Hypothalamus (tissue), 51 donors: ENCODE data around the gene PSKH1.
"Not testable (repeated sequence)": the region's sequence is repeated elsewhere in the genome, so short reads cannot be mapped to it uniquely, and the experiment has no call there.

Source experiments
- DNase-seq, 51 donors: peaks; one replicate each; lab custom pipeline; 2025; lab: John Stamatoyannopoulos, UW

The PSKH1 gene

GRCh38 chr16:67892899-67893742, at the start of gene PSKH1:
PSKH1 (plus strand) TSS chr16:67893254; CDS start chr16:67908750, 15,496 bp downstream.
- DNase-seq = peak; percentile 43 to 98 (median 94)

GRCh38 chr16:67843343-67843765, 49.7 kb upstream of the PSKH1 start:
- DNase-seq = peak in 3 of 51 donors; percentile 25 to 31 (median 29)

- no peak for DNase-seq
Measured at GRCh38 chr16:67844497-67844896, 48.6 kb upstream of the PSKH1 start.

- no peak for DNase-seq
Measured at GRCh38 chr16:67845291-67846062, 47.6 kb upstream of the PSKH1 start.

GRCh38 chr16:67846063-67846319, 47.1 kb upstream of the PSKH1 start:
- no peak for DNase-seq

- DNase-seq = peak; percentile 77 to 99 (median 91)
Measured at GRCh38 chr16:67846320-67847063, 46.6 kb upstream of the PSKH1 start, which contains the start of gene NUTF2. NUTF2 (plus strand) TSS chr16:67846933; CDS start chr16:67865131, 18,198 bp downstream.

GRCh38 chr16:67847064-67847861, 45.8 kb upstream of the PSKH1 start, which contains the start of gene CENPT:
CENPT (minus strand) TSS chr16:67847693; CDS start chr16:67833859, 13,834 bp downstream.
- DNase-seq = peak in 25 of 51 donors; percentile 42 to 86 (median 69)

- no peak for DNase-seq
Measured at GRCh38 chr16:67848118-67848517, 44.9 kb upstream of the PSKH1 start.

GRCh38 chr16:67853670-67854069, 39.4 kb upstream of the PSKH1 start:
- DNase-seq = no peak

GRCh38 chr16:67855789-67856188, 37.3 kb upstream of the PSKH1 start:
- no peak for DNase-seq

- DNase-seq = no peak
Measured at GRCh38 chr16:67856927-67857546, 36.0 kb upstream of the PSKH1 start.

- peak in 15 of 51 donors; percentile 2 to 64 (median 23) for DNase-seq
Measured at GRCh38 chr16:67857547-67858233, 35.4 kb upstream of the PSKH1 start.

- no peak for DNase-seq
Measured at GRCh38 chr16:67858500-67858899, 34.6 kb upstream of the PSKH1 start.

- DNase-seq = no peak
Measured at GRCh38 chr16:67860589-67861398, 32.3 kb upstream of the PSKH1 start.

GRCh38 chr16:67861877-67862276, 31.2 kb upstream of the PSKH1 start:
- no peak for DNase-seq

GRCh38 chr16:67862623-67863583, 30.2 kb upstream of the PSKH1 start:
- DNase-seq = peak in 15 of 51 donors; percentile 1 to 65 (median 15)

GRCh38 chr16:67864044-67864443, 29.0 kb upstream of the PSKH1 start:
- not testable (repeated sequence) for DNase-seq
